ENCODE measurements around the gene MMP1.

- TF ChIP-seq, protein P1, sequence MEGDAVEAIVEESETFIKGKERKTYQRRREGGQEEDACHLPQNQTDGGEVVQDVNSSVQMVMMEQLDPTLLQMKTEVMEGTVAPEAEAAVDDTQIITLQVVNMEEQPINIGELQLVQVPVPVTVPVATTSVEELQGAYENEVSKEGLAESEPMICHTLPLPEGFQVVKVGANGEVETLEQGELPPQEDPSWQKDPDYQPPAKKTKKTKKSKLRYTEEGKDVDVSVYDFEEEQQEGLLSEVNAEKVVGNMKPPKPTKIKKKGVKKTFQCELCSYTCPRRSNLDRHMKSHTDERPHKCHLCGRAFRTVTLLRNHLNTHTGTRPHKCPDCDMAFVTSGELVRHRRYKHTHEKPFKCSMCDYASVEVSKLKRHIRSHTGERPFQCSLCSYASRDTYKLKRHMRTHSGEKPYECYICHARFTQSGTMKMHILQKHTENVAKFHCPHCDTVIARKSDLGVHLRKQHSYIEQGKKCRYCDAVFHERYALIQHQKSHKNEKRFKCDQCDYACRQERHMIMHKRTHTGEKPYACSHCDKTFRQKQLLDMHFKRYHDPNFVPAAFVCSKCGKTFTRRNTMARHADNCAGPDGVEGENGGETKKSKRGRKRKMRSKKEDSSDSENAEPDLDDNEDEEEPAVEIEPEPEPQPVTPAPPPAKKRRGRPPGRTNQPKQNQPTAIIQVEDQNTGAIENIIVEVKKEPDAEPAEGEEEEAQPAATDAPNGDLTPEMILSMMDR (IDR thresholded peaks at IDR 0.05): no peak
- TF ChIP-seq POLR2A (IDR thresholded peaks at IDR 0.05): no peak
Observed at GRCh38 chr11:102784380-102784779, 13.6 kb downstream of the MMP1 start.
